Neuron (in vitro differentiated cells): ENCODE data around the gene PLIN5.
"Not testable (repeated sequence)": the region's sequence is repeated elsewhere in the genome, so short reads cannot be mapped to it uniquely, and the experiment has no call there.

ENCODE experiments used
- H2AFZ ChIP-seq: one replicate; pipeline ENCODE4 v1.6.1; 2013; ENCODE audit warnings: low read depth, mild to moderate bottlenecking, inconsistent platforms, low read length, moderate library complexity
- H3K27me3 ChIP-seq: one replicate; pipeline ENCODE4 v1.6.1; 2013; ENCODE audit warnings: low read length; ENCODE audit not compliant: insufficient read depth
- H3K36me3 ChIP-seq: one replicate; pipeline ENCODE4 v1.6.1; 2013; ENCODE audit warnings: low read length; ENCODE audit not compliant: insufficient read depth
- H3K4me1 ChIP-seq: one replicate; pipeline ENCODE4 v1.6.1; 2013; ENCODE audit warnings: low read length; ENCODE audit not compliant: insufficient read depth
- H3K4me3 ChIP-seq: 2 replicates; pipeline ENCODE4 v1.5.1; 2013; ENCODE audit warnings: mild to moderate bottlenecking, low read length, moderate library complexity
- H3K9me3 ChIP-seq: one replicate; pipeline ENCODE4 v1.6.1; 2013; ENCODE audit warnings: low read length

Gene PLIN5

DNA sequence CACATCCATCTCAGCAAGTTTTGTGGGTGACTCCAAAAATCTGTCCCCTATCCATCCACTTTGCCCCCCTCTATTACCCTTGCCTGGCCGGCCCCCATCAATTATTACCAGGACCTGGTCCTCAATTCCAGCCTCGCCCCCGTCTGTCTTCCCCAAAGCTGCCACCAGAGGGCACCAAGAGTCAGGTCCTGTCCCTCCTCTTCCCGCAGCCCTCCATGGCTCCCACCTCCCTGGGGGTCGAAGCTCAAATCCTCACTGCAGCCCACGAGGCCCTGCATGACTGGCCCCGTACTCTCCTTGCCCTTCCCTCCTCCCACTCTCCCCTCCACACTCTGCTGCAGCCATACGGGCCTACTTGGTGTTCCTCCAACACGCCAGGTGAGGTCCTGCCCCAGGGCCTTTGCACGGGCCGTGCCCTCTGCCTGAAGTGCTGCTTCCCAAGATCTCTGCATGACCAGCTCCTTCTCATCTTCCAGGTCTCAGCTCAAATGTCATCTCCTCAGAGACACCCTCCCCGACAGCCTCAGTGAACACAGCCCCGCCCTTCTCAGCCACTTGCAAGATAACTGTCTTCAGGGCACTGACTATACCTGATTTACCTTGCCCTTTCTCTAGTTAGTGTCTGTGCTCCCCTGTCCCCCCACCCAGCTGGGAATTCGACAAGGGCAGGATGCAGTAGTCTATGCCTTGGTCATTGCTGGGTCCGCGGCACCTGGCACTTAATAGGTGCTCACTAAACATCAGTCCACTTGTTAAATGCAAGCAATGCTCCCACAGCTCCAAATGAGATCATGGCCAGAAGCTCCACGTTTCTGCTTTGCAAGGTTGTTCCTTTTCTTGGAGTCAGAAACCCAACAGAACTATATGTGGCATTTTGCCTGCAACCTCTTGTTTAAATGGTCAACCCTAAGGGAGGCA is 41.3 kb upstream of the PLIN5 start:
- H2AFZ ChIP-seq: no peak overlapping the region
- peaks cover 10% of the 10 kb centered on the region for H3K4me1 ChIP-seq
- H3K4me3 ChIP-seq: no peak overlapping the region
- H3K27me3 ChIP-seq: no peaks in the 10 kb centered on the region
- no peaks in the 10 kb centered on the region for H3K9me3 ChIP-seq
- no peaks in the 10 kb centered on the region for H3K36me3 ChIP-seq

DNA sequence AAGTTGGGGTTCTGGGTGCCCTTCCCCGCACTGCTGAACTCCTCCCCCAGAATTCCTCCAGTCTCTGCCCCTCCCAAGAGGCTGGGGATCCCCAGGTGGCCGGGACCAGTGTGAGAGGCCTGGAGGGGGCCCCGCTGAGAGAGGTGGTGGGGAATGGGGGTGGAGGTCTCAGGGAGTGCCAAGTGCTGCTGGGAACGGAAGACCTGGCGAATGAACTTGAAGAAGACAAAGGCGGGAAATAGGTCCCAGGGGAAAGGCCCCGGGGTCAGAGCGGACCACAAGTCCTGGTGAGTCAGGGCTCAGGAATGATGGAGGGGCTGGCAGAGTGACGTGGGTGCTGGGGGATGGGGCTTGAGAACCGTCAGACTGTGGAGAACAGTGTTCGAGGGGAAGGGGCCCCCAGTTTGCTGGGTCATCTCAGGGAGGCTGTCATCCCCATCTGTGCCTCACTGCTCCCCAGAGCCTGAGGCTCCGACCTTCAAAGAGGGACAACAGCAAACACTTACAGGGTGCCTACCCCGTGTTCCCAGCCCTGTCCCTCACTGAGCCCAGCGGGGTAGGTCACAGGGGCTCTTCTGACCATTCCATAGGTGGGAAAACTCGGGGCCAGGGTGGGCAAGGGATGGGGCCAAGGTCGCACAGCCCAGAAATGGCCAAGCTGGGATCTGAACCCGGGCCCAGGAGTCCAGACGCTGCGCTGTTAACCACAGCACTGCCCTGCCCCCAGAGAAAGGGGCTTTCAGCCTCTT is 40.4 kb upstream of the PLIN5 start:
- no peaks in the 10 kb centered on the region for H3K9me3 ChIP-seq
- H3K27me3 ChIP-seq: no peaks in the 10 kb centered on the region
- no peak overlapping the region for H3K4me3 ChIP-seq
- no peak overlapping the region for H2AFZ ChIP-seq
- no peaks in the 10 kb centered on the region for H3K36me3 ChIP-seq
- peaks cover 10% of the 10 kb centered on the region for H3K4me1 ChIP-seq

DNA sequence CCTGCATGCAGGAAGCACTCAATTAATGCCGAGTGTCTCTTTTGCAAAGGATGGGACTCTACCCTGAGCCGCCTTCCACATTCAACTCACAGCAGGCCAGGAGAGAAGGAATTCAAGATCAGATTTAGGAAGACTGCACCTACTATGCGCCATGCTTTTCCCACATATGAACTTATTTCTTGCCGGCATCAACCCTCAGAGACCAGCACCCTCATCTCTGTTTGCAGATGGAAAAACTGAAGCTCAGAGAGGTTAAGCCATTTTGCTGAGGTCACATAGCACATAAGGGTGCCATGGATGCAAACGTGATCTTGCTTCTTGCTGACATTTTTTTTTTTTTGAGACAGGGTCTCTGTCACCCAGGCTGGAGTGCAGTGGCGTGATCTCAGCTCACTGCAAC is 38.7 kb upstream of the PLIN5 start:
- Histone ChIP-seq H3K4me3 (no peak overlapping the region), H3K36me3 (no peaks in the 10 kb centered on the region), H3K27me3 (no peaks in the 10 kb centered on the region), H3K4me1 (peaks cover 10% of the 10 kb centered on the region), H2AFZ (no peak overlapping the region), H3K9me3 (no peaks in the 10 kb centered on the region)

DNA sequence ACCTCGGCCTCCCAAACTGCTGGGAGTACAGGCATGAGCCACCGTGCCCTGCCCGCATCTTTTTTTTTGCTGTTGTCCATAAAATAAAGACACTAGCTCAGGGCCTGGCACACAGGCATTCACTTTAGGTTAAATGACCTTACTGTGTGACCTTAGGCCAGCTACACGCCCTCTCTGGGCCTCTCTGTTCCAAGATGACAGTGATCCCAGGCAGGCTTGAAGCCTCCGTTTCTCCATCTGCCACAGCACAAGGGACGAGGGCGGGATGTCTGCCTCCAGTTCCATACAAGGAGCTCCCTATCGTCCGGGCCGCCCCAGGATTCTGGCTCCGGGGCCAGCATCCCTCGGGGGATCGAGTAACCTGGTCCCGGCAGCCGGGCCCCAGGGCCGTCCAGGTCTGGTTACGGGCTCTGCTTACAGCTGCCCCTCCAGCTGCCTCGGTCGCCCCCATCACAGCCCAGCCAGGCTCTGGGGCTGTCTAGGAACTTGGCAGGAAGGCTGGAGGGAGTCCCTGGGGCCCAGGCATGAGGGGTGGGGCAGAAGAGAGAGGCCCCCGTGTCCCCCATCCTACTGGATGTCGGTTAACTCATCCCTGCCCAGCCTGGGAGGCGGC is 36.4 kb upstream of the PLIN5 start:
- no peaks in the 10 kb centered on the region for H3K36me3 ChIP-seq

DNA sequence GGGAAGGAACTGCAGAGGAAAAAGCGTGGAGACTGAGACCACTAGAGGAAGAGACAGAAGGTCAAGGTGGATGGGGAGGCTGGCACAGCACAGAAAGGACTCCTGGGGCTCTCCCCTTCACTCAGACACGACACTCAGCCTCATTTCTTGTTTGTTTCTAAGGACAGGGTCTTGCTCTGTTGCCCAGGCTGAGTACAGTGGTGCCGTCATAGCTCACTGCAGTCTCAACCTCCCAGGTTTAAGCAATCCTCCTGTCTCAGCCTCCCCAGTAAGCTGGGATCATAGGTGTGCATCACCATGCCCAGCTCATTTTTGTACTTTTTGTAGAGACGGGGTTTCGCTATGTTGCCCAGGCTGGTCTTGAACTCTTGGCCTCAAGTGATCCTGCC is 35.9 kb upstream of the PLIN5 start:
- no peaks in the 10 kb centered on the region for H3K27me3 ChIP-seq
- H3K36me3 ChIP-seq: no peaks in the 10 kb centered on the region
- H3K4me3 ChIP-seq: no peak overlapping the region
- no peak overlapping the region for H2AFZ ChIP-seq
- peaks cover 10% of the 10 kb centered on the region for H3K4me1 ChIP-seq
- H3K9me3 ChIP-seq: no peaks in the 10 kb centered on the region

More for the DNA sequence above, 36.4 kb upstream of the PLIN5 start:
- Histone ChIP-seq H3K4me1 (peaks cover 10% of the 10 kb centered on the region), H3K9me3 (no peaks in the 10 kb centered on the region), H2AFZ (no peak overlapping the region), H3K4me3 (no peak overlapping the region), H3K27me3 (no peaks in the 10 kb centered on the region)

DNA sequence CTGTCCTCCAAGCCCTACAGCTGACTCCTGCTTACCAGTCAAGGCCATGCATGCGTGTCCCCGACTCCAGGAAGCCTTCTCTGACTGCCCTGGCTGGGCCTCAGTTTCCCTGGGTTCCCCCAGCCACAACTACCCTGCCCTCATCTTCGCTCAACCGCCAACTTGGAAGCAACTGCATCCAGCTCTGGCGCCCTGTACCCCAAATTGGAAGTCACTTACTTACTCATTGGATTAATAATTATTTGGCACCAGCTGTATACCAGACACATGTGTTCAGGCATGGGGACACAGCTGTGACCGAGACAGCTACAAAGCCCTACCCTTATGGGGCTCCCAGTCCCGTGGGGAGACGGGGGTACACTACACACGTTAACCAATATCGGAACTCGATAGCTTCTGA is 35.4 kb upstream of the PLIN5 start:
- Histone ChIP-seq H3K4me1 (peaks cover 6% of the 10 kb centered on the region), H3K9me3 (no peaks in the 10 kb centered on the region), H3K27me3 (no peaks in the 10 kb centered on the region), H3K4me3 (no peak overlapping the region), H2AFZ (no peak overlapping the region), H3K36me3 (no peaks in the 10 kb centered on the region)

DNA sequence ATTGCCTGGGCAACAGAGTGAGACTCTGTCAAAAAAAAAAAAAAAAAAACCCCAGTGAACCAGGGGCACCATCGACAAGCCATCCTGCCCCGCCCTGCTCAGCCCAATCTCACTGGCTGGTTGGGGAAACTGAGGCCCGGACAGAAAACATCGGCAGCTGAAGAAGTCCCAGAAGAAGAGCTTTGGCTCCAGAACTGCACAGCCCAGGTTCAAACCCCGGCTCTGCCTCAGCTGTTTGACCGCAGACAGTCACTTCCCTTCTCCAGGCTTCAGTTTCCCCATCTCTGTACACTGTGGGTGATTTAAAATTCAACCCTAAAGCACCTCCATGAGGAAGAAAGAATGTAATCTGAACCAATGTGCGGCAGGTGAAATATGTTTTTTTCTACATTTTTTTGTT is 33.9 kb upstream of the PLIN5 start:
- Histone ChIP-seq H3K4me3 (no peak overlapping the region), H3K4me1 (no peaks in the 10 kb centered on the region), H3K36me3 (no peaks in the 10 kb centered on the region), H3K9me3 (no peaks in the 10 kb centered on the region), H3K27me3 (no peaks in the 10 kb centered on the region), H2AFZ (no peak overlapping the region)

DNA sequence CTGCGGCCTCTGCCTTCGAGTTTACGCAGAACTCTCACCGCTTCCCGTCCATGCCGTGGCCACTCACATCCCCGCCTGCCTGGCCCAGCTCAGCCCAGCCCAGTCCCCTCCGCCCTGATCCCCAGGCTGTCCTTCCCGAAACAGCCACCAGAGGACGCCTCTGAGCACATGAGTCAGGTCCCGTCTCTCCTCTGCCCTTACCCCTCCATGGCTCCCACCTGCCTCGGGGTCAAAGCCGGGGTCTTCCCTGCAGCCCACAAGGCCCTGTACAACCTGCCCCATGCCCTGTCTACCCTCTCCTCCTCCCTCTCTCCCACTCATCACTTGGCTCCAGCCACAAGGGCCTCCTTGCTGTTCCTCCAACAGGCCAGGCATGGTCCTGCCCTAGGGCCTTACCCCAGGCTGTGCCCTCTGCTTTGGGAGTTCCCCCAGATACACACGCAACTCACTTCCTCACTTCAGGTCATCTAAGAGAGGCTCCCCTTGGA is 32.6 kb upstream of the PLIN5 start:
- no peak overlapping the region for H3K4me3 ChIP-seq
- H3K36me3 ChIP-seq: no peaks in the 10 kb centered on the region
- H3K4me1 ChIP-seq: no peaks in the 10 kb centered on the region
- no peaks in the 10 kb centered on the region for H3K27me3 ChIP-seq
- no peaks in the 10 kb centered on the region for H3K9me3 ChIP-seq
- H2AFZ ChIP-seq: no peak overlapping the region

DNA sequence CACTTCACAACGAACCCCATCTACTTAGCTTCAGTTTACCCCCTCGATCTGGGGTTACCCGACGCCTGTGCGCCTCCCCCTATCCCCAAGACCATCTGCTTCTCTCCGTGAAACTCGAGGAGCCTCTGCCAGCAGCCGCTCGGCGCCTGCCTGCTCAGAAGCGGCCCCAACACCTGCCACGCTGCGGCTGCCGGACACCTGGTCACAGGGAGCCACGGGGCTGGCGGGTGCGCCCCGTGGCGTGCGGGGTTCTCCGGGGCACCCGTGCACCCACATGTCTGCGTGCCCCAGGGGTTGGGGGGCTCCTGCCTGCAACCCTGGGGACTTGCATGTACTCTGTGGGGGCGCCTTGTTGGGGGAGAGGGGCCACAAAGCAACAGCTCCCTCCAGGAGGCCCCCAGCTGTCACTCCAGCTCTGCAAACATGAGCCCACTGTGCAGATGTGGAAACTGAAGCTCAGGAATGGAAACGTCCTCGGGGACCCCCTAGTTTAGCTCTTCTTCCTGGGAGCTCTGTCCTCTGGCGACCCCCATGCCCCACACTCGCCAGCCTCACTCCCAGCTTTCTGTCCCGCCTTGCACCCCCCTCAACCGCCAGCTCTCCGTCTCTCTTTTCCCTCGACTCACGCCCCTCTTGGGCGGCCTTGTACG is 31.5 kb upstream of the PLIN5 start:
- Histone ChIP-seq H3K36me3 (no peaks in the 10 kb centered on the region), H3K27me3 (no peaks in the 10 kb centered on the region), H3K4me3 (no peak overlapping the region), H3K9me3 (no peaks in the 10 kb centered on the region), H3K4me1 (no peaks in the 10 kb centered on the region), H2AFZ (no peak overlapping the region)

DNA sequence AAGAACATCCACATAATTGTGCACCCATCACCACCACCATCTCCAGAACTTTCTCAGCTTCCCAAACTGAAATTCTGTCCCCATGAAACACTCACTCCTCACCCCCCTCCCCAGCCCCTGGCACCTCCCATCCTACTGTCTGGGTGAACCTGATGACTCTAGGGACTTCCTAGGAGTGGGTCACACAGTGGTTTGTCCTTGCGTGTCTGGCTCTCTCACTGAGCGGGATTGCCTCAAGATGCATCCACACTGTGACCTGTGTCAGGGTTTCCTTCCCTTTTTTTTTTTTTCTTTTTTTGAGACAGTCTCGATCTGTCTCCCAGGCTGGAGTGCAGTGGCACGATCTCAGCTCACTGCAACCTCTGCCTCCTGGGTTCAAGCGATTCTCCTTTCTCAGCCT is 28.5 kb upstream of the PLIN5 start:
- not testable (repeated sequence) for H3K9me3 ChIP-seq, H3K27me3 ChIP-seq, H3K36me3 ChIP-seq, H3K4me1 ChIP-seq, H3K4me3 ChIP-seq, H2AFZ ChIP-seq

DNA sequence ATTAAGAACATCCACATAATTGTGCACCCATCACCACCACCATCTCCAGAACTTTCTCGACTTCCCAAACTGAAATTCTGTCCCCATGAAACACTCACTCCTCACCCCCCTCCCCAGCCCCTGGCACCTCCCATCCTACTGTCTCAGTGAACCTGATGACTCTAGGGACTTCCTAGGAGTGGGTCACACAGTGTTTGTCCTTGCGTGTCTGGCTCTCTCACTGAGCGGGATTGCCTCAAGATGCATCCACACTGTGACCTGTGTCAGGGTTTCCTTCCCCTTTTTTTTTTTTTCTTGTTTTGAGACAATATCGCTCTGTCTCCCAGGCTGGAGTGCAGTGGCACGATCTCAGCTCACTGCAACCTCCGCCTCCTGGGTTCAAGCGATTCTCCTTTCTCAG is 27.1 kb upstream of the PLIN5 start:
- not testable (repeated sequence) for H3K4me1 ChIP-seq, H3K9me3 ChIP-seq, H2AFZ ChIP-seq, H3K36me3 ChIP-seq, H3K27me3 ChIP-seq, H3K4me3 ChIP-seq

DNA sequence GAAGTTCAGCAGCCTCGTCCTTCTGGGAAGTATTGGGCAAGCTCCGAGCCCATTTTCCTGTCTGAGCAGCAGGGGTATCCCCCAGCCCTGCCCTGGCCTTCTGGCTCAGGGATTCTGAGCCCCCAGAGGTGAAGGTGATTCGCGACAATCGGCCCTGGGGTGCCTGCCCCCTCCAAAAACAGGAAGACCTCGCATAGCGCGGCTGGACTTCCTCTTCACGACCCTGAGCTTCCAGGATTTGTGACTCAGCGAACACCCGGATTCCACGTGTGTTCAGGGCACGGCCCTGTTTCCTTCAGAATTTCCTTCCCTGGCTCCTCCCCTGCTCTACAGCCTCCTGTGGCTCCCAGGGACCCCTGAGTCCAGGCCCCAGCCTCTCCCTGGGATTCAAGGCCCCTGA is 24.5 kb upstream of the PLIN5 start, which contains the start of gene SEMA6B:
Gene SEMA6B (minus strand): TSS at position 116 of the 400 bp plus-strand sequence. CDS start 1,227 bp downstream, outside the sequence.
- H3K4me1 ChIP-seq: no peaks in the 10 kb centered on the region
- H3K9me3 ChIP-seq: no peaks in the 10 kb centered on the region
- H2AFZ ChIP-seq: no peak within 1 kb of the TSS
- no peaks in the 10 kb centered on the region for H3K27me3 ChIP-seq
- no peak within 1 kb of the TSS for H3K4me3 ChIP-seq
- H3K36me3 ChIP-seq: peaks cover 5% of the 10 kb centered on the region
